ENCODE results near the gene ADGRE1.

Gene ADGRE1

GRCh38 chr19:6979399-6979798 lies 92.0 kb downstream of the ADGRE1 start:
- Histone ChIP-seq H3K27me3 (ENCODE audit: insufficient read depth, low read length) (0 out of 2 replicates have a peak, but pooled peaks cover 10% of the 10 kb centered on the region), H2AFZ (ENCODE audit: low read length, unreplicated experiment) (no peak overlapping the region), H3K79me2 (ENCODE audit: control insufficient read depth, insufficient read depth, low read length, unreplicated experiment) (no peaks in the 10 kb centered on the region), H3K4me3 (ENCODE audit: low read depth, low read length) (no peak overlapping the region), H3K27ac (ENCODE audit: low read depth, low read length) (no peak overlapping the region), H3K36me3 (ENCODE audit: insufficient read depth, low read length) (no peaks in the 10 kb centered on the region), H3K4me1 (ENCODE audit: control insufficient read depth, insufficient read depth, low read length, unreplicated experiment) (no peaks in the 10 kb centered on the region)

GRCh38 chr19:6983448-6983847 lies 96.1 kb downstream of the ADGRE1 start:
- H3K36me3 ChIP-seq (ENCODE audit: insufficient read depth, low read length), result no peaks in the 10 kb centered on the region
- no peak overlapping the region for H3K27ac ChIP-seq (ENCODE audit: low read depth, low read length)
- H3K4me3 ChIP-seq (ENCODE audit: low read depth, low read length), result no peak overlapping the region
- no peaks in the 10 kb centered on the region for H3K79me2 ChIP-seq (ENCODE audit: control insufficient read depth, insufficient read depth, low read length, unreplicated experiment)
- no peaks in the 10 kb centered on the region for H3K4me1 ChIP-seq (ENCODE audit: control insufficient read depth, insufficient read depth, low read length, unreplicated experiment)
- H3K27me3 ChIP-seq (ENCODE audit: insufficient read depth, low read length), result peaks cover 4% of the 10 kb centered on the region
- H2AFZ ChIP-seq (ENCODE audit: low read length, unreplicated experiment), result no peak overlapping the region

GRCh38 chr19:6987850-6988249 lies 100.5 kb downstream of the ADGRE1 start:
- Histone ChIP-seq H3K27me3 (ENCODE audit: insufficient read depth, low read length) (peaks cover 9% of the 10 kb centered on the region), H3K27ac (ENCODE audit: low read depth, low read length) (no peak overlapping the region)

GRCh38 chr19:6988257-6988656 lies 100.9 kb downstream of the ADGRE1 start:
- no peak overlapping the region for H3K27ac ChIP-seq (ENCODE audit: low read depth, low read length)
- H3K27me3 ChIP-seq (ENCODE audit: insufficient read depth, low read length), result peaks cover 9% of the 10 kb centered on the region
- no peak overlapping the region for H2AFZ ChIP-seq (ENCODE audit: low read length, unreplicated experiment)
- no peaks in the 10 kb centered on the region for H3K79me2 ChIP-seq (ENCODE audit: control insufficient read depth, insufficient read depth, low read length, unreplicated experiment)
- no peaks in the 10 kb centered on the region for H3K4me1 ChIP-seq (ENCODE audit: control insufficient read depth, insufficient read depth, low read length, unreplicated experiment)
- H3K4me3 ChIP-seq (ENCODE audit: low read depth, low read length), result no peak overlapping the region
- no peaks in the 10 kb centered on the region for H3K36me3 ChIP-seq (ENCODE audit: insufficient read depth, low read length)

More at GRCh38 chr19:6987850-6988249, 100.5 kb downstream of the ADGRE1 start:
- Histone ChIP-seq H2AFZ (ENCODE audit: low read length, unreplicated experiment) (no peak overlapping the region), H3K4me3 (ENCODE audit: low read depth, low read length) (no peak overlapping the region), H3K36me3 (ENCODE audit: insufficient read depth, low read length) (no peaks in the 10 kb centered on the region), H3K4me1 (ENCODE audit: control insufficient read depth, insufficient read depth, low read length, unreplicated experiment) (no peaks in the 10 kb centered on the region), H3K79me2 (ENCODE audit: control insufficient read depth, insufficient read depth, low read length, unreplicated experiment) (no peaks in the 10 kb centered on the region)

Data from ACC112 (cell line).